ENCODE results near the gene DNM3.

DNM3 gene

DNA sequence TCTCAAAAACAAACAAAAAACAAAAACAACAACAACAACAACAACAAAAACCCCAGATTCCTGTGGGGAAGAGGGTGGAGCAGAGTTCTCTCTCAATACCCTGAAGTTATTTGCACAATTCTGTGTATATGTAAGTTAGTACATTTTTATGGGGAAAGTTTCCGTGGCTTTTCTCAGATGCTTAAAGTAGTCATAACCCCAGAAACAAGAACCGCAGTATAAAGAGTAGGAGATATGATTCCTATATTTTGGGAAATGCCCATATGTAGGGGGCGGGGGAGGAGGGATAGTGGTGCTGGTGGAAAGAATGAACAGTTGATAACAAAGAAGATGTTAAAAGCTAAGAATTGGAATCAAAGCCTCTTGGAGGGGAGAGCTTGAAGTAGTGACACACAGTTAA, 131.5 kb downstream of the DNM3 start:
- no peaks in the 10 kb centered on the region for H3K36me3 ChIP-seq (ENCODE audit: control insufficient read depth, insufficient read depth, low read length)
- no peaks in the 10 kb centered on the region for H3K27me3 ChIP-seq (ENCODE audit: control insufficient read depth, insufficient read depth, low read length)
- H3K9ac ChIP-seq (ENCODE audit: low read length): no peak overlapping the region

DNA sequence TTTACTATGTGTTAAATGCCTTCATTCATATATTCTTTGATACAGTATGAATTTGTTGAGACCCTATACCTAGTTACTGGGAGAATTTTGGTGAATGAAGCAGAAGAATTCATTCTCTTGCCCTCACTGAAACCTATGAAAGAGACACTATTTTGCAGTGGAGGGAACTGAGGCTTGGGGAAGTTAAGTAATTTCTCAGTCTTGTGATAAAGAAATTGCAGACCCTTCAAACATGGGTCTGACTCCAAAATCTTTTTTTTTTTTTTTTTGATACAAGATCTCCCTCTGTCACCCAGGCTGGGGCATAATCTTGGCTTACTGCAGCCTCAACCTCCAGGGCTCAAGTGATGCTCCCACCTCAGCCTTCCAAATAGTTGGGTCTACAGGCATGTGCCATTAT, 132.1 kb downstream of the DNM3 start:
- Histone ChIP-seq H3K9me3 (ENCODE audit: control insufficient read depth, insufficient read depth, low read depth, low read length) (no peaks in the 10 kb centered on the region), H3K36me3 (ENCODE audit: control insufficient read depth, insufficient read depth, low read length) (no peaks in the 10 kb centered on the region), H3K4me3 (ENCODE audit: low read depth, low read length) (no peak overlapping the region), H3K9ac (ENCODE audit: low read length) (no peak overlapping the region), H3K4me1 (ENCODE audit: control insufficient read depth, insufficient read depth, low read length) (peaks cover 11% of the 10 kb centered on the region), H3K27me3 (ENCODE audit: control insufficient read depth, insufficient read depth, low read length) (no peaks in the 10 kb centered on the region), H3K27ac (ENCODE audit: low read depth, low read length) (no peak overlapping the region)

More for the DNA sequence above, 131.5 kb downstream of the DNM3 start:
- peaks cover 17% of the 10 kb centered on the region for H3K4me1 ChIP-seq (ENCODE audit: control insufficient read depth, insufficient read depth, low read length)
- H3K9me3 ChIP-seq (ENCODE audit: control insufficient read depth, insufficient read depth, low read depth, low read length): no peaks in the 10 kb centered on the region
- no peak overlapping the region for H3K4me3 ChIP-seq (ENCODE audit: low read depth, low read length)
- H3K27ac ChIP-seq (ENCODE audit: low read depth, low read length): no peak overlapping the region

DNA sequence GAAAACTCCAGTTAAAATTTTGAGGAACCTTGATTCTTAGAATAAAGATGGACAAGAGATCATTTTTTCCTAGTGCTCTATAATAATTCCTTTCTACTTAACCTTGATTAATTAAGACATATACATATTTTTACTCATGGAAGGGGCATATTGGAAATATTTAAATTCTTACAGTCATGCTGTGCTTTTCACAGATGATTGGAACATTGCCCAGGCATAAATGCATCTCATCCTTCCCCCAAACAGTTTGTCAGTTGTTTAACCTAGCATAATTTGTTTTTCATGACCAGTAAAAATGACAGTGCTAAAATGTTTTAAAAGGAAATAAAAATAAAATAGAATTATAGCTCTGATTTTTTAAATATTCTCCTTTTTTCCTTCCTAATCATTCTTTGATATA, 140.0 kb downstream of the DNM3 start:
- no peak overlapping the region for H3K27ac ChIP-seq (ENCODE audit: low read depth, low read length)
- H3K9ac ChIP-seq (ENCODE audit: low read length): no peak overlapping the region
- no peaks in the 10 kb centered on the region for H3K9me3 ChIP-seq (ENCODE audit: control insufficient read depth, insufficient read depth, low read depth, low read length)
- H3K4me3 ChIP-seq (ENCODE audit: low read depth, low read length): no peak overlapping the region
- no peaks in the 10 kb centered on the region for H3K27me3 ChIP-seq (ENCODE audit: control insufficient read depth, insufficient read depth, low read length)
- no peaks in the 10 kb centered on the region for H3K36me3 ChIP-seq (ENCODE audit: control insufficient read depth, insufficient read depth, low read length)
- H3K4me1 ChIP-seq (ENCODE audit: control insufficient read depth, insufficient read depth, low read length): 0 out of 2 replicates have a peak, but pooled peaks cover 3% of the 10 kb centered on the region

DNA sequence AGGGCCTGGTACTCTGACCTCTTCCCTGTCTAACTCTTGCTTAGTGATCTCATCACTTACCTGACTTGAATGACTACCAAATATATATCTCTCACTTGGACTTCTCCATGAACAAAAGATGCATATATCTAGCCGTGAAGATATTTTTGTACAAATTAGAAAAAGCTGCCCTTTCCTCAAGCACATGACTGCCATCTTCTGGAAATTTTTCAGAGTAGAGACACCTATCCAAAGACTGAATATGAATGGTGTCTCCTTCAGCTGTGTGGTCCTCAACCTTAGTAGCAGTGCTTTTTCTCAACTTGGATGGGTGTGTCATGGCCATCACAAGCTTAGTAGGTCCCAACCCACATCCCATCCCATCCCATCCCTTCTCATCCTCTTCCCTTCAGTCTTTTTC, 142.3 kb downstream of the DNM3 start:
- no peaks in the 10 kb centered on the region for H3K9me3 ChIP-seq (ENCODE audit: control insufficient read depth, insufficient read depth, low read depth, low read length)
- no peak overlapping the region for H3K9ac ChIP-seq (ENCODE audit: low read length)
- no peak overlapping the region for H3K4me3 ChIP-seq (ENCODE audit: low read depth, low read length)
- no peaks in the 10 kb centered on the region for H3K36me3 ChIP-seq (ENCODE audit: control insufficient read depth, insufficient read depth, low read length)
- 0 out of 2 replicates have a peak, but pooled peaks cover 3% of the 10 kb centered on the region for H3K4me1 ChIP-seq (ENCODE audit: control insufficient read depth, insufficient read depth, low read length)
- no peak overlapping the region for H3K27ac ChIP-seq (ENCODE audit: low read depth, low read length)
- H3K27me3 ChIP-seq (ENCODE audit: control insufficient read depth, insufficient read depth, low read length): no peaks in the 10 kb centered on the region

DNA sequence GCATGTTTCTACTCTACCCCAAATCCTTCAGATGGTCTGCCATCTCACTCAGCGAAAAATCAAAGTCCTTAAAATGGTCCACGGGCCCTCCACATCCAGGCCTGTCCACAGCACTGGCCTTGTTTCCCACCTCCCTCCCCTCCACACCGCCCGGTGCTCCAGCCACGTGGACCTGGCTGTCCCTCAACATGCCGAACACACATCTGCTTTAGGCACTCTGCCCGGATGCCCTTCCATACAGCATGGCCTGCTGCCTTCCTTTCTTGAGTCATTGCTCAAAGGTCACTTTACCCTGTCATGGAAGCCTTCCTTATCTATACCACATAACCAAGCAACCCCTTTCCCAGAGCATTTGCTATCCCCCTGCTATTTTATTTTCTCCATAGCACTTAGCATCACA, 143.0 kb downstream of the DNM3 start:
- Histone ChIP-seq H3K9me3 (ENCODE audit: control insufficient read depth, insufficient read depth, low read depth, low read length) (no peaks in the 10 kb centered on the region), H3K27ac (ENCODE audit: low read depth, low read length) (no peak overlapping the region), H3K36me3 (ENCODE audit: control insufficient read depth, insufficient read depth, low read length) (no peaks in the 10 kb centered on the region), H3K9ac (ENCODE audit: low read length) (no peak overlapping the region), H3K4me1 (ENCODE audit: control insufficient read depth, insufficient read depth, low read length) (0 out of 2 replicates have a peak, but pooled peaks cover 3% of the 10 kb centered on the region), H3K4me3 (ENCODE audit: low read depth, low read length) (no peak overlapping the region), H3K27me3 (ENCODE audit: control insufficient read depth, insufficient read depth, low read length) (no peaks in the 10 kb centered on the region)

DNA sequence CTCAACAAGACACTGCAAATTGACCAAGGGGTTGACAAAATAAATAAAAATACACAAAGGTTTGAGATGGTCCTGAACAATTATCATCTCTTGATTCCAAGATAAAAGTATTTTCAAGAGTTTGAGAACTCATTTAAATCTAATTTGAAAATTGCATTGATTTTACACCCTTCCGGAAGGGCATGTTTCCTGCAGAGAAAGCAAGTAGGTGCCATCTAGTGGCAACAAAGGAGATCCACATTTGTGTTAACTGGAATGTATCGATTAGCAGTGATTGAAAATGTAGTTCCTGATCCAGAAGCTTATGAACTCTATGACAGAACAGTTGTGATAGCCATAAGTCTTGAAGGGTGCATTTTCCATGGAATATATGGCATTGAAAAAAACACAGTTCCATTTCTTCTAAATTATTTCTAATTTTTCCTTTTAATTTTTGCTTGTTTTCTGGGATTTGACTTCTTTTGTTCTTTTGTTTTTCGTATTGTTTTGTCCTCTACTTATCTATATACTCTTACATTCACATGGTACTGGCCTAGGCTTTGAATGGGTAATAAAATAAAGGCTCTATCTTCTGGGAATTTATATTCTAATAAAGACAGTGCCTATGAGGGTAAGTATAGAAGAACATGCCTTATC, 143.7 kb downstream of the DNM3 start:
- H3K27ac ChIP-seq (ENCODE audit: low read depth, low read length): no peak overlapping the region
- H3K27me3 ChIP-seq (ENCODE audit: control insufficient read depth, insufficient read depth, low read length): no peaks in the 10 kb centered on the region
- H3K4me3 ChIP-seq (ENCODE audit: low read depth, low read length): no peak overlapping the region
- no peaks in the 10 kb centered on the region for H3K9me3 ChIP-seq (ENCODE audit: control insufficient read depth, insufficient read depth, low read depth, low read length)
- H3K36me3 ChIP-seq (ENCODE audit: control insufficient read depth, insufficient read depth, low read length): no peaks in the 10 kb centered on the region
- H3K9ac ChIP-seq (ENCODE audit: low read length): no peak overlapping the region
- no peaks in the 10 kb centered on the region for H3K4me1 ChIP-seq (ENCODE audit: control insufficient read depth, insufficient read depth, low read length)

DNA sequence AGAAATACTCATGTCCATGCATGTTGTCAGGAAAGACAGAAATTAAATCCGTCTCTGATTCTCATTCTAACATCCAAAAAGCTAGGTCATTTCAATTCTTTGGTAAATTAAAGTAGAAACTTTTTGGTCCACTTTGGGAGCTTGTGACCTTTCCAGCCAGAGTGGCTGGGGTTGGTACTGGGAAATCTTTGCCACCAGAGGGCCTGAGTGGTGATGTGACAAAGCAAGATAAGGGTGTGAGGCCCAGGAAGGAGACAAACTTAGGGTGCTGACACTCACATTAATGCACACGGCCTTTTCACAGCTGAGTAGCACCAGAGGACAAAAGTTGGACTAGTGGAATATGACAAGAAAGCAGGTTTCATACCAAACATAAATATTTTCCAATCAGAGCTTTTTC, 144.3 kb downstream of the DNM3 start:
- Histone ChIP-seq H3K4me1 (ENCODE audit: control insufficient read depth, insufficient read depth, low read length) (no peaks in the 10 kb centered on the region), H3K36me3 (ENCODE audit: control insufficient read depth, insufficient read depth, low read length) (no peaks in the 10 kb centered on the region), H3K27ac (ENCODE audit: low read depth, low read length) (no peak overlapping the region), H3K9me3 (ENCODE audit: control insufficient read depth, insufficient read depth, low read depth, low read length) (no peaks in the 10 kb centered on the region), H3K9ac (ENCODE audit: low read length) (no peak overlapping the region), H3K27me3 (ENCODE audit: control insufficient read depth, insufficient read depth, low read length) (no peaks in the 10 kb centered on the region), H3K4me3 (ENCODE audit: low read depth, low read length) (no peak overlapping the region)

DNA sequence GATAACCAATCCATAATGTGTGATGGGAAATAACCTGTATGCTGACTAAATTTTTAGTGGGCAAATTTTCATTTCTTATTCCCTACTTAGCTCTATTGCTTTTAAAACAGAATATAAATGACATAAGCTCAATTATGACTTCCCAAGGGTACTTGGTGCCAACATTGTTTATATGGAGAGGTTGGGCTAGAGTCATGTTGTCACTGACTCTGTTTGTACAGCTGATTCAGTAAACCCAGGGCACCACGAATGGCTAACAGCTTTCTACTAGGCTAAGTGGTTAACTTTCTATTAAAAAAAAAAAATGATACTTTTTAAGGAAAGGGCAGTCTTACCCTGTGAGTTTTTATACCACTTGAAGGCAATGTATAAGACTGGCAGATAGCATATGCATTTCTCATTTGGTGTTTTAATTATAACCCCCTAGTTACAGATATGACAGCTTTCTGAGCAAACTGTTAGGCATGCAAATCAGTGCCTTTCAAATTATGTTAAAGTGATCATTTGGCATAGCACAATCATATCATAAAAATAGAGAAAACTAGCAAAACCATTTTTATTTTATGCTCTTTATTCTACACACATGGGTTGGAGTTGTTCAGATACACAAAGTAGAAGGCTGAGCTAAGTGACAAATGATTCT, 147.1 kb downstream of the DNM3 start:
- H3K9ac ChIP-seq (ENCODE audit: low read length): no peak overlapping the region
- H3K27ac ChIP-seq (ENCODE audit: low read depth, low read length): no peak overlapping the region
- H3K4me1 ChIP-seq (ENCODE audit: control insufficient read depth, insufficient read depth, low read length): no peaks in the 10 kb centered on the region

DNA sequence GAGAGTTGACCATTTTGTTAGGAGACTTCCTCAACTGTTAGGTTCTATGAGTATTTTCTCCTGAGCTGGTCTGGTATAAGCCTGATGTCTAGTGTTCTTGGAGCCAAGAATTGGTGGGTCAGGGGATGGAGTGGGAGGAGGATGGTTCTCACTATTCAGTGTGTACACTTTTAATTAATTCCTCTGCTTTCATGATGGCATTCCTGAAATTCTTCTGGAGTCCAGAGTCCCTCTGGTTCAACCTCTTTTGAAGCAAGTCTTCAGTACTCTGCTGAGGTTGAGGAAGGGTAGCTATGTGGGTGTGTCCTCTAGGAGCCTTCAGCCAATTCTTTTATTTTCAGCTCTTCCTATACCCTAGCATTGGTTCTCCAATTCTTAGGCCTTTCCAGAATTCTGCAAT, 149.1 kb downstream of the DNM3 start:
- Histone ChIP-seq H3K36me3 (ENCODE audit: control insufficient read depth, insufficient read depth, low read length) (no peaks in the 10 kb centered on the region), H3K4me1 (ENCODE audit: control insufficient read depth, insufficient read depth, low read length) (0 out of 2 replicates have a peak, but pooled peaks cover 3% of the 10 kb centered on the region)

More for the DNA sequence above, 147.1 kb downstream of the DNM3 start:
- Histone ChIP-seq H3K4me3 (ENCODE audit: low read depth, low read length) (no peak overlapping the region), H3K36me3 (ENCODE audit: control insufficient read depth, insufficient read depth, low read length) (no peaks in the 10 kb centered on the region), H3K9me3 (ENCODE audit: control insufficient read depth, insufficient read depth, low read depth, low read length) (no peaks in the 10 kb centered on the region), H3K27me3 (ENCODE audit: control insufficient read depth, insufficient read depth, low read length) (no peaks in the 10 kb centered on the region)

DNA sequence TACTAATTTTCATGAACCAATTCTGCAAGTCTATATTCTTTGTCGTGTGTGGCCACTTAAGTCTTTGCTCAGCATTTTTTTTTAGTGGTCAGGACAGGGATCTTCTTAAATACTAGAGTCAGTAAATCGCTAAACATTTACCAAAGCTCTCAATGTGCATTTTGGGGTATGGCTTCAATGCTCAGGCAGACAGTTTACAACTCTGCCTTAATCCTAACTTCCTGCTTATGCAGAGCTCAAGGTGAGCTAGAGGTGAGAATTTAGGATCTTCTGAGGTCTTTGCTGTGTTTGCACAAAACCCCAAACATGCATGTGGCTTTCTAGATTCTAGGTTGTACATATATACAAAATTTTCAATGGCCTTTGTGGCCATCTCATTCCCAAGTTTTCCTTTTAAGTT, 153.0 kb downstream of the DNM3 start:
- Histone ChIP-seq H3K36me3 (ENCODE audit: control insufficient read depth, insufficient read depth, low read length) (no peaks in the 10 kb centered on the region), H3K27ac (ENCODE audit: low read depth, low read length) (no peak overlapping the region), H3K4me3 (ENCODE audit: low read depth, low read length) (no peak overlapping the region)

More for the DNA sequence above, 149.1 kb downstream of the DNM3 start:
- Histone ChIP-seq H3K9ac (ENCODE audit: low read length) (no peak overlapping the region), H3K9me3 (ENCODE audit: control insufficient read depth, insufficient read depth, low read depth, low read length) (no peaks in the 10 kb centered on the region), H3K27me3 (ENCODE audit: control insufficient read depth, insufficient read depth, low read length) (no peaks in the 10 kb centered on the region), H3K4me3 (ENCODE audit: low read depth, low read length) (no peak overlapping the region), H3K27ac (ENCODE audit: low read depth, low read length) (no peak overlapping the region)

DNA sequence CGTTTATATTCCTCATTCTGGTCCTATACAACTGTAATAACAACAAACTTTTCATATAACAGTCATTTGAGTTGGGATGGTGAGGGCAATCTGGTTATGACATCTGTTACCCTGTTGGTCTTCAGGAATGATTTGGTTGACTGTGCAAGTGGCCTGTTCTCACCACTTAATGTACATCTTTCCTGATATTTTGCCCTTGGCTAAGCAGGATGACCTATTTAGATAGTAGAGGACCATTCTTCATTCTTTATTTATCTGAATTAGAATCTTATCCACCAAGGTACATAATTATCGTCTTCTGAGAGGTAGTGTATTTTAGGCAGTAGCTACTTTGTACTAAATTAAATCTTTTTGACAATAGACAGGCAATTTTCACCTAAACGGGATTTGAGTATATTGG, 154.3 kb downstream of the DNM3 start:
- H3K27me3 ChIP-seq (ENCODE audit: control insufficient read depth, insufficient read depth, low read length): no peaks in the 10 kb centered on the region
- no peaks in the 10 kb centered on the region for H3K9me3 ChIP-seq (ENCODE audit: control insufficient read depth, insufficient read depth, low read depth, low read length)
- H3K27ac ChIP-seq (ENCODE audit: low read depth, low read length): no peak overlapping the region
- H3K4me3 ChIP-seq (ENCODE audit: low read depth, low read length): no peak overlapping the region
- no peak overlapping the region for H3K9ac ChIP-seq (ENCODE audit: low read length)
- 0 out of 2 replicates have a peak, but pooled peaks cover 3% of the 10 kb centered on the region for H3K4me1 ChIP-seq (ENCODE audit: control insufficient read depth, insufficient read depth, low read length)
- H3K36me3 ChIP-seq (ENCODE audit: control insufficient read depth, insufficient read depth, low read length): no peaks in the 10 kb centered on the region

More for the DNA sequence above, 153.0 kb downstream of the DNM3 start:
- Histone ChIP-seq H3K9ac (ENCODE audit: low read length) (no peak overlapping the region), H3K9me3 (ENCODE audit: control insufficient read depth, insufficient read depth, low read depth, low read length) (no peaks in the 10 kb centered on the region), H3K4me1 (ENCODE audit: control insufficient read depth, insufficient read depth, low read length) (0 out of 2 replicates have a peak, but pooled peaks cover 3% of the 10 kb centered on the region), H3K27me3 (ENCODE audit: control insufficient read depth, insufficient read depth, low read length) (no peaks in the 10 kb centered on the region)

All from HUES6 (cell line).